ENCODE results near the gene ZBTB47.

The ZBTB47 gene

GRCh38 chr3:42696356-42697288 is 43.1 kb downstream of the ZBTB47 start:
- Histone ChIP-seq H3K27ac (ENCODE audit: low read depth, low read length) (no peak overlapping the region), H3K9ac (ENCODE audit: low read depth, low read length) (no peak overlapping the region), H3K4me1 (ENCODE audit: insufficient read depth, low read length) (no peaks in the 10 kb centered on the region; the same call in 1 of the 2 replicates), H3K4me3 (ENCODE audit: low read length) (no peak overlapping the region), H3K36me3 (ENCODE audit: insufficient read depth, low read length) (no peaks in the 10 kb centered on the region), H3K27me3 (ENCODE audit: insufficient read depth, low read length) (no peaks in the 10 kb centered on the region), H3K9me3 (ENCODE audit: insufficient read depth, low read depth, low read length) (no peaks in the 10 kb centered on the region)
- 86% methylated on average over 19 of the region's 19 CpGs for WGBS

DNA sequence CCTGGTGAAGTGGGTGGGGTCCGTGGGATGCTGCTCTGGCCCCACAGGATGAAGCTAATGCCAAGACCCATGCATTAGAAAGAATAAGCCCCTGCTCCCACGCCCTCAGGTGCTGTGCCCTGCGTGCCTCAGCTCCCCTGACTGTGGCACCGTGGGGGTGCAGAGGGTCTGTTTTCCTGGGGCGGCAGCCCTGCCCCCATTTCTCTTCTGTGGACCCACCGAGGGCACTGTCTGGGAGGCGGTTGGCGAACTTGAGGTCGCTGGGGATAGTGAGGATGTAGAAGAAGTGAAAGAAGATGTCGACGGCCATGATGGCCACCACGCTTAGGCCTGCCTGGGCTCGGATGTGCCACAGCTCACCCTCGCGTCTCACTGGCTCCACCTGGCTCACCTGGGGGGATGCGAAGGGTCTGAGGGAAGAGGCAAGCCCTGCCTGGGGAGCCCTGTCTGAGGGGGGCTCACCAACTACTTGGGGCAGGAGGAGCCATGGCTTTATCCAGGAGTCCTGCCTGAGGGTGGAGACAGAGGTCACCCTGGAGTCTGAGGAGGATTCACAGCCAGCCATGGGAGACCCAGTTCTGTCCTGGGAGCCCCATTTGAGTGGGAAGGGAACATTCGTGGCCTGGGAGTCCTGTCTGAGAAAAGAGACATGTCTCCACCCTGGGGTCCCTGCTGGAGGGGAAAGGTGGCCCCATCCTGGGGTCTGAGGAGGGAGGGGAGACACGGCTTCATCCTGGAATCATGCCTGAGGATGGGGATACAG is 44.0 kb downstream of the ZBTB47 start:
- no peaks in the 10 kb centered on the region for H3K9me3 ChIP-seq (ENCODE audit: insufficient read depth, low read depth, low read length)
- no peaks in the 10 kb centered on the region for H3K36me3 ChIP-seq (ENCODE audit: insufficient read depth, low read length)
- H3K9ac ChIP-seq (ENCODE audit: low read depth, low read length): no peak overlapping the region
- H3K27me3 ChIP-seq (ENCODE audit: insufficient read depth, low read length): no peaks in the 10 kb centered on the region
- no peaks in the 10 kb centered on the region; the same call in 1 of the 2 replicates for H3K4me1 ChIP-seq (ENCODE audit: insufficient read depth, low read length)
- 92% methylated on average over 18 of the region's 18 CpGs for WGBS
- no peak overlapping the region for H3K4me3 ChIP-seq (ENCODE audit: low read length)
- no peak overlapping the region for H3K27ac ChIP-seq (ENCODE audit: low read depth, low read length)

GRCh38 chr3:42698216-42698910 is 44.9 kb downstream of the ZBTB47 start:
- H3K27me3 ChIP-seq (ENCODE audit: insufficient read depth, low read length): no peaks in the 10 kb centered on the region
- H3K36me3 ChIP-seq (ENCODE audit: insufficient read depth, low read length): no peaks in the 10 kb centered on the region
- H3K4me3 ChIP-seq (ENCODE audit: low read length): no peak overlapping the region
- no peak overlapping the region for H3K27ac ChIP-seq (ENCODE audit: low read depth, low read length)
- no peaks in the 10 kb centered on the region; the same call in 1 of the 2 replicates for H3K4me1 ChIP-seq (ENCODE audit: insufficient read depth, low read length)
- no peak overlapping the region for H3K9ac ChIP-seq (ENCODE audit: low read depth, low read length)
- WGBS: 91% methylated on average over 7 of the region's 7 CpGs
- no peaks in the 10 kb centered on the region for H3K9me3 ChIP-seq (ENCODE audit: insufficient read depth, low read depth, low read length)

GRCh38 chr3:42698911-42699230 is 45.4 kb downstream of the ZBTB47 start:
- H3K9ac ChIP-seq (ENCODE audit: low read depth, low read length): no peak overlapping the region
- no peaks in the 10 kb centered on the region; the same call in 1 of the 2 replicates for H3K4me1 ChIP-seq (ENCODE audit: insufficient read depth, low read length)
- H3K9me3 ChIP-seq (ENCODE audit: insufficient read depth, low read depth, low read length): no peaks in the 10 kb centered on the region
- no peak overlapping the region for H3K27ac ChIP-seq (ENCODE audit: low read depth, low read length)
- no peaks in the 10 kb centered on the region for H3K36me3 ChIP-seq (ENCODE audit: insufficient read depth, low read length)
- WGBS: 92% methylated on average over 8 of the region's 9 CpGs
- H3K4me3 ChIP-seq (ENCODE audit: low read length): no peak overlapping the region
- no peaks in the 10 kb centered on the region for H3K27me3 ChIP-seq (ENCODE audit: insufficient read depth, low read length)

DNA sequence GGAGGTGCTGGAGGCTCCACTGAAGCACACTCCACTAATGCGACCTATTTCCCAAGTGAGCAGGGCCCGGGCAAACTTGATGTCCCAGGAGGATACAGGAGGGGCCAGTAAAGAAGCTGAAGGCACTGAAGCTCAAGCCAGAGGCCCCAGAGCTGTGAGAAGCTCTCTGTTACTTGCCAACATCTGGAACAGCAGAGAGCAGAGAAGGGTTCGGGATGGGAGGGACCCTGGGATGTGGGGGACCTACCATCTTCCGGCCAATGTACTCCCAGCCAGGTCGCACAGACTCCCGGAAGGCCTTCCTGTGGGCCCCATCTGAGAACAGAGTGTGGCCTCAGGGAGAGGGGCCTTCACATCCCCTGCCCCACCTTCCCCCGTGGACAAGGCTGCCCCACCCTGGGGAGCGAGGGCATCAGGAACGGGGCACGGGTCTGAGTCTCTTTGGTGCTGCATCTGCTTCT is 46.0 kb downstream of the ZBTB47 start:
- Histone ChIP-seq H3K27ac (ENCODE audit: low read depth, low read length) (no peak overlapping the region), H3K4me3 (ENCODE audit: low read length) (no peak overlapping the region), H3K36me3 (ENCODE audit: insufficient read depth, low read length) (no peaks in the 10 kb centered on the region), H3K9ac (ENCODE audit: low read depth, low read length) (no peak overlapping the region), H3K9me3 (ENCODE audit: insufficient read depth, low read depth, low read length) (no peaks in the 10 kb centered on the region), H3K27me3 (ENCODE audit: insufficient read depth, low read length) (no peaks in the 10 kb centered on the region), H3K4me1 (ENCODE audit: insufficient read depth, low read length) (no peaks in the 10 kb centered on the region; the same call in 1 of the 2 replicates)
- 82% methylated on average over 10 of the region's 10 CpGs for WGBS

GRCh38 chr3:42700366-42701288 is 47.1 kb downstream of the ZBTB47 start:
- WGBS: 67% methylated on average over 15 of the region's 15 CpGs
- H3K9ac ChIP-seq (ENCODE audit: low read depth, low read length): no peak overlapping the region
- H3K4me3 ChIP-seq (ENCODE audit: low read length): no peak overlapping the region
- no peaks in the 10 kb centered on the region for H3K27me3 ChIP-seq (ENCODE audit: insufficient read depth, low read length)
- no peaks in the 10 kb centered on the region for H3K36me3 ChIP-seq (ENCODE audit: insufficient read depth, low read length)
- H3K27ac ChIP-seq (ENCODE audit: low read depth, low read length): no peak overlapping the region
- H3K9me3 ChIP-seq (ENCODE audit: insufficient read depth, low read depth, low read length): no peaks in the 10 kb centered on the region
- no peaks in the 10 kb centered on the region; the same call in 1 of the 2 replicates for H3K4me1 ChIP-seq (ENCODE audit: insufficient read depth, low read length)

DNA sequence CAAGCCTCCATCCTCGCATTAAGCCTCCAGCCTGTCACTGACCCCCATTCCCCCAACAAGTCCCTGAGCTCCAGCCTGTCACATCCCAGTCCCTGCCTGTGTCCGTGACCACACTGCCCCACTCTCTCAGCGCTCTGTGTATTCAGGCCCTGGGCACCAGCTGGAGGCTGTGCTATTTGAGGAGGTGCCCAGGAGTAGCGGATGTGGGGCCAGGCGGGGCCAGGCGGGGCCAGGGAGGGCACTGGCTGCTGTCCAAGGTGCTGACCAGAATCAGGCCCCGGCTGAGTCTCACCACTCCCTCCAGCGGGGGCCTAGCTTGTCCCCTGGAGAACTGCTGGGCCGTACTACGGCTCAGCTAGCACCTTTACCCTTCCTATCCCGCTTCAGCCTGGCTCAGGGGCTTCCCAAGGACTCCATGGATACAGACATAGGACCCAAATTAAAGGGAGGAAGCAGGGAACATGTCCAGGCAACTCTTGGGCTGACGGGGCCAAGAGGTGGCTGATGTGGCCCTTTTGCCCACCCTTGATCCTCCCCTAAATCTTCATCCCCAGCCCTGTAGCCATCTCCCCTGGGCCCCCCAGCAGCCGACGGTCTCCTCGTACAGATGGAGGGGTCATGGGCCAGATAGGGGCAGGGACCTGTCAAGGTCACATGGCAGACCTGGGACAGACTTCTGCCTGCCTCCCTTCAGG is 48.0 kb downstream of the ZBTB47 start:
- Histone ChIP-seq H3K27ac (ENCODE audit: low read depth, low read length) (no peak overlapping the region), H3K36me3 (ENCODE audit: insufficient read depth, low read length) (no peaks in the 10 kb centered on the region), H3K9ac (ENCODE audit: low read depth, low read length) (no peak overlapping the region), H3K4me3 (ENCODE audit: low read length) (no peak overlapping the region), H3K27me3 (ENCODE audit: insufficient read depth, low read length) (no peaks in the 10 kb centered on the region), H3K9me3 (ENCODE audit: insufficient read depth, low read depth, low read length) (no peaks in the 10 kb centered on the region), H3K4me1 (ENCODE audit: insufficient read depth, low read length) (no peaks in the 10 kb centered on the region; the same call in 1 of the 2 replicates)
- 36% methylated on average over 15 of the region's 15 CpGs for WGBS

GRCh38 chr3:42702066-42702951 is 48.8 kb downstream of the ZBTB47 start, which contains the start of gene HHATL:
Gene HHATL, minus strand, starts transcription at chr3:42702798. Its CDS starts 1,972 bp downstream, at chr3:42700826.
- H3K9ac ChIP-seq (ENCODE audit: low read depth, low read length): no peak within 1 kb of the TSS
- 78% methylated on average over 21 of the region's 21 CpGs for WGBS
- no peak within 1 kb of the TSS for H3K4me3 ChIP-seq (ENCODE audit: low read length)

DNA sequence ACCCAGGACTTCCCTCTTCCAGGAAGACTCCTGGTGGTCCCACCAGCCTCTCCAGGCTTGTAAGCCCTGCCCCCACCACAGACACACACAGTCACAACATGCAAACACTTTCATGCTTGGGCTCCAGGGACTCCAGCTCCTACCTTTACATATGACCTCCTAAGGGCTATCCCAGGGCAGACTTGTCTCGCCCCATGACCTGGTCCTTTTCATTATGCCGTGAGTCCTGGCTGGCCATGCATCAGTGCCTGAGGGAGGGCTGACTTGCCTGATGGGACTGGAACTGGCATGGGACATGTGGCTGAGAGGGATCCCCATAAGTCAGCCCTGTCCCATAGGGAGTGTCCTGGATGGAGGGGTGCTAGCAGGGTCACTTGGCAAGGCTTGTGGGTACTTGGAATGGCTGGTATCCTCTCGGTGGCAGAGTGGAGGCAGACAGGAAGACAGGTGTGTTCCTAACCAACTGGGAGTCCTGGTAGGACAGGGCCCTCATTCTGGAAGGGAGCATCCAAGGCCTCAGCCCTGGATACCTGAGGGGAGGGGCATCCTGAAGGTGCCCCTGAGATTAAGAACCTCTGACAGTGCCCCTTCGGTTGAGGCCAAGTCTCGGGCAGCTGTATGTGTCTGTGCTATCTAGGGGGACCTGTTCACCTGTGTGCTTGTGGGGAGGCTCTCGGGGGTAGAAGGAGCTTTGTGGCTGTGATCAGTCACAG is 49.6 kb downstream of the ZBTB47 start:
- H3K27ac ChIP-seq (ENCODE audit: low read depth, low read length): no peak overlapping the region
- no peaks in the 10 kb centered on the region for H3K36me3 ChIP-seq (ENCODE audit: insufficient read depth, low read length)
- no peaks in the 10 kb centered on the region; the same call in 1 of the 2 replicates for H3K4me1 ChIP-seq (ENCODE audit: insufficient read depth, low read length)
- H3K4me3 ChIP-seq (ENCODE audit: low read length): no peak overlapping the region
- H3K9me3 ChIP-seq (ENCODE audit: insufficient read depth, low read depth, low read length): no peaks in the 10 kb centered on the region
- 89% methylated on average over 6 of the region's 6 CpGs for WGBS
- H3K9ac ChIP-seq (ENCODE audit: low read depth, low read length): no peak overlapping the region
- H3K27me3 ChIP-seq (ENCODE audit: insufficient read depth, low read length): no peaks in the 10 kb centered on the region

More at GRCh38 chr3:42702066-42702951, 48.8 kb downstream of the ZBTB47 start, which contains the start of gene HHATL:
- H3K36me3 ChIP-seq (ENCODE audit: insufficient read depth, low read length): no peaks in the 10 kb centered on the region
- H3K4me1 ChIP-seq (ENCODE audit: insufficient read depth, low read length): no peaks in the 10 kb centered on the region; the same call in 1 of the 2 replicates
- H3K27ac ChIP-seq (ENCODE audit: low read depth, low read length): no peak within 1 kb of the TSS
- H3K27me3 ChIP-seq (ENCODE audit: insufficient read depth, low read length): no peaks in the 10 kb centered on the region
- no peaks in the 10 kb centered on the region for H3K9me3 ChIP-seq (ENCODE audit: insufficient read depth, low read depth, low read length)

All from HUES64 (cell line).